ENCODE results near the gene NSMCE1. TPM values are rescaled to one million over a fixed set of nuclear protein-coding genes. Genes with fewer than 3 reads are reported as not detected.
A peak's percentile ranks its signal among the peaks of the same experiment; 100 is the strongest.
"Not testable (repeated sequence)": the region's sequence is repeated elsewhere in the genome, so short reads cannot be mapped to it uniquely, and the experiment has no call there.

Gene NSMCE1
- total and polyA plus RNA-seq, 2 donors (not counting 1 experiment from before 2014, with no cell fraction given): 48.8 to 142 TPM

DNA sequence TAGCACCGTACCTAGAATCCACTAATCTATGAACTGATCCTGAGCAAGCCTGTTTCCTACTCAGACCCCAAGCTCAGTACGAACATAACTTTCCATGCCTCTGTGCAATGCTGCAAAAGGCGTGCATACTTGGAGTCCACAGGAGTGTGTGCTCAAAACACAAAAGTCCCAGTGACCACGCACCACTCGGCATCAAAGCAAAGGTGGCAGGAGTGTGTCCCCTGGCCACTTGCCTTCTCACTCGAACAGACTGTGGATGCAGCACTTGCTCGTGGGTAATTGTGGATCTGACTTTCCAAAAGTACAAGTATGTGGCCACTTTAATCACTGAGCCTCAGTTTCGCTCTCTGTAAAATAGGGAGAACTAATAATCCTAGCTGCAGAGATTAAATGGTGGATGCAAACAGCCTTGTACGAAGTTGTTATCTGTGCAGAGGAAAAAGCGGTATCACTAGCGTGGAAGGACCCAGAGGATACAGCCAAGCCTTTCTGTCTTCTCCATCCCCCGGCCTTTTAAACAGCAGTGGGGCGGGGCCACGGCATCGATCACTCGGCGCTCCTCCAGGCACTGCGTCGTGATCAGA is 65.6 kb downstream of the NSMCE1 start:
- DNase-seq (ENCODE audit: low read depth in 2 of 2): peak in 1 of 2 donors; percentile 95
- no peaks in the 10 kb centered on the region for H4K20me1 ChIP-seq (ENCODE audit: control insufficient read depth, extremely low read depth, insufficient read depth, low read length)
- H3K4me1 ChIP-seq (ENCODE audit: control insufficient read depth, extremely low read depth, insufficient read depth, low read length): peaks cover 5% of the 10 kb centered on the region
- no peak for TF ChIP-seq EZH2 (IDR thresholded peaks at IDR 0.05; ENCODE audit: low read length, missing control alignments)
- no peak for TF ChIP-seq CTCF (conservative IDR thresholded peaks at IDR 0.05 in 1 of 2, IDR thresholded peaks at IDR 0.05 in 1 of 2; ENCODE audit: low read depth in 1 of 2, low read length in 2 of 2)
- peak overlapping the region; percentile 92 for H3K9ac ChIP-seq (ENCODE audit: insufficient read depth, low read length)
- H2AFZ ChIP-seq (ENCODE audit: low read length): peak overlapping the region; percentile 98
- no peaks in the 10 kb centered on the region for H3K36me3 ChIP-seq (ENCODE audit: control insufficient read depth, insufficient read depth, low read length)
- H3K27me3 ChIP-seq (ENCODE audit: control insufficient read depth, insufficient read depth, low read length): peaks cover 4% of the 10 kb centered on the region
- H3K27ac ChIP-seq (ENCODE audit: insufficient read depth, low read length): peak overlapping the region; percentile 87
- H3K79me2 ChIP-seq (ENCODE audit: control insufficient read depth, insufficient read depth, low read length): no peaks in the 10 kb centered on the region
- H3K4me3 ChIP-seq (replicated peaks in 1 of 4; ENCODE audit: control extremely low read depth in 1 of 4, insufficient read depth in 1 of 4, low read depth in 3 of 4, low read length in 4 of 4): peak overlapping the region; percentile 36 to 88 (median 76)
- H3K4me2 ChIP-seq (ENCODE audit: extremely low read depth, insufficient read depth, low read length): peak overlapping the region; percentile 94
- H3K9me3 ChIP-seq (ENCODE audit: control insufficient read depth, insufficient read depth, low read depth, low read length): no peaks in the 10 kb centered on the region

DNA sequence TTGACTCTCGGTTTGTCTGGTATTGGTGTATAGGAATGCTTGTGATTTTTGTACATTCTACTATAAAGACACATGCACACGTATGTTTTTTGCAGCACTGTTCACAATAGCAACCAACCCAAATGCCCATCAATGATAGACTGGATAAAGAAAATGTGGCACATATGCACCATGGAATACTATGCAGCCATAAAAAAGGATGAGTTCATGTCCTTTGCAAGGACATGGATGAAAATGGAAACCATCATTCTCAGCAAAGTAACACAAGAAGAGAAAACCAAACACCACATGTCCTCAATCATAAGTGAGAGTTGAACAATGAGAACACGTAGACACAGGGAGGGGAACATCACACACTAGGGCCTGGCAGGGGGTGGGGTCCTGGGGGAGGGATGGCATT is 67.7 kb downstream of the NSMCE1 start:
- H3K27me3 ChIP-seq (ENCODE audit: control insufficient read depth, insufficient read depth, low read length): peaks cover 15% of the 10 kb centered on the region
- not testable (repeated sequence) for H3K4me3 ChIP-seq (replicated peaks in 1 of 4; ENCODE audit: control extremely low read depth in 1 of 4, insufficient read depth in 1 of 4, low read depth in 3 of 4, low read length in 4 of 4); H3K4me2 ChIP-seq (ENCODE audit: extremely low read depth, insufficient read depth, low read length); H3K27ac ChIP-seq (ENCODE audit: insufficient read depth, low read length); DNase-seq (ENCODE audit: low read depth in 2 of 2); H3K9me3 ChIP-seq (ENCODE audit: control insufficient read depth, insufficient read depth, low read depth, low read length); H2AFZ ChIP-seq (ENCODE audit: low read length); H3K79me2 ChIP-seq (ENCODE audit: control insufficient read depth, insufficient read depth, low read length); H3K9ac ChIP-seq (ENCODE audit: insufficient read depth, low read length); H4K20me1 ChIP-seq (ENCODE audit: control insufficient read depth, extremely low read depth, insufficient read depth, low read length); H3K4me1 ChIP-seq (ENCODE audit: control insufficient read depth, extremely low read depth, insufficient read depth, low read length); H3K36me3 ChIP-seq (ENCODE audit: control insufficient read depth, insufficient read depth, low read length)

- Histone ChIP-seq H3K27ac (ENCODE audit: insufficient read depth, low read length) (no peak overlapping the region), H3K9me3 (ENCODE audit: control insufficient read depth, insufficient read depth, low read depth, low read length) (no peaks in the 10 kb centered on the region), H3K36me3 (ENCODE audit: control insufficient read depth, insufficient read depth, low read length) (no peaks in the 10 kb centered on the region), H3K4me3 (replicated peaks in 1 of 4; ENCODE audit: control extremely low read depth in 1 of 4, insufficient read depth in 1 of 4, low read depth in 3 of 4, low read length in 4 of 4) (no peak overlapping the region), H3K4me1 (ENCODE audit: control insufficient read depth, extremely low read depth, insufficient read depth, low read length) (peaks cover 5% of the 10 kb centered on the region), H3K9ac (ENCODE audit: insufficient read depth, low read length) (no peak overlapping the region), H3K79me2 (ENCODE audit: control insufficient read depth, insufficient read depth, low read length) (no peaks in the 10 kb centered on the region), H4K20me1 (ENCODE audit: control insufficient read depth, extremely low read depth, insufficient read depth, low read length) (no peaks in the 10 kb centered on the region), H2AFZ (ENCODE audit: low read length) (no peak overlapping the region), H3K4me2 (ENCODE audit: extremely low read depth, insufficient read depth, low read length) (no peak overlapping the region), H3K27me3 (ENCODE audit: control insufficient read depth, insufficient read depth, low read length) (peaks cover 15% of the 10 kb centered on the region)
- TF ChIP-seq CTCF (conservative IDR thresholded peaks at IDR 0.05 in 1 of 2, IDR thresholded peaks at IDR 0.05 in 1 of 2; ENCODE audit: low read depth in 1 of 2, low read length in 2 of 2) (no peak), EZH2 (IDR thresholded peaks at IDR 0.05; ENCODE audit: low read length, missing control alignments) (no peak)
- DNase-seq (ENCODE audit: low read depth in 2 of 2): peak in 1 of 2 donors; percentile 6
These were observed 68.8 kb downstream of the NSMCE1 start for GRCh38 chr16:27199736-27200135.

Measured in fibroblast of lung (primary cell).